ENCODE data around the gene CST8.
A peak's percentile ranks its signal among the peaks of the same experiment; 100 is the strongest.

CST8 gene

GRCh38 chr20:23490817-23491216 is at the start of gene CST8:
Gene CST8 (plus strand): TSS chr20:23491117. CDS start chr20:23491668, 551 bp downstream.
- no peak for DNase-seq (ENCODE audit: low read depth)
- no peak within 1 kb of the TSS for H3K4me3 ChIP-seq (ENCODE audit: low read depth, low read length)
- no peak for TF ChIP-seq CTCF (conservative IDR thresholded peaks at IDR 0.05; ENCODE audit: low read depth, low read length)

- peak; percentile 95 for TF ChIP-seq CTCF (conservative IDR thresholded peaks at IDR 0.05; ENCODE audit: low read depth, low read length)
- H3K4me3 ChIP-seq (ENCODE audit: low read depth, low read length): no peak overlapping the region
- peak; percentile 87 for DNase-seq (ENCODE audit: low read depth)
Measured at GRCh38 chr20:23441850-23442313, 49.0 kb upstream of the CST8 start.

GRCh38 chr20:23442436-23442835 is 48.5 kb upstream of the CST8 start:
- DNase-seq (ENCODE audit: low read depth): no peak
- TF ChIP-seq CTCF (conservative IDR thresholded peaks at IDR 0.05; ENCODE audit: low read depth, low read length): no peak
- no peak overlapping the region for H3K4me3 ChIP-seq (ENCODE audit: low read depth, low read length)

- DNase-seq (ENCODE audit: low read depth): no peak
- no peak for TF ChIP-seq CTCF (conservative IDR thresholded peaks at IDR 0.05; ENCODE audit: low read depth, low read length)
- no peak overlapping the region for H3K4me3 ChIP-seq (ENCODE audit: low read depth, low read length)
Measured at GRCh38 chr20:23444859-23445258, 46.1 kb upstream of the CST8 start.

- no peak overlapping the region for H3K4me3 ChIP-seq (ENCODE audit: low read depth, low read length)
- peak; percentile 82 for DNase-seq (ENCODE audit: low read depth)
- TF ChIP-seq CTCF (conservative IDR thresholded peaks at IDR 0.05; ENCODE audit: low read depth, low read length): no peak
Measured at GRCh38 chr20:23445596-23446217, 45.2 kb upstream of the CST8 start.

- peak; percentile 85 for TF ChIP-seq CTCF (conservative IDR thresholded peaks at IDR 0.05; ENCODE audit: low read depth, low read length)
- peak; percentile 76 for DNase-seq (ENCODE audit: low read depth)
- H3K4me3 ChIP-seq (ENCODE audit: low read depth, low read length): no peak overlapping the region
Measured at GRCh38 chr20:23446505-23446904, 44.4 kb upstream of the CST8 start.

- no peak for DNase-seq (ENCODE audit: low read depth)
- no peak overlapping the region for H3K4me3 ChIP-seq (ENCODE audit: low read depth, low read length)
- TF ChIP-seq CTCF (conservative IDR thresholded peaks at IDR 0.05; ENCODE audit: low read depth, low read length): no peak
Measured at GRCh38 chr20:23448167-23448566, 42.8 kb upstream of the CST8 start.
